Activated naive CD4-positive, alpha-beta T cell treated with anti-CD3 and anti-CD28 coated beads, Interleukin-2, amount 50 U/mL, for 24 hours (primary cell): ENCODE results near the gene PIK3R2.
"Not testable (repeated sequence)": the region's sequence is repeated elsewhere in the genome, so short reads cannot be mapped to it uniquely, and the experiment has no call there.

Source experiments
- H3K27ac Mint-ChIP-seq: one replicate; pipeline ENCODE4 v1.8.0; 2021; ENCODE audit warnings: mild to moderate bottlenecking, mixed read lengths
- H3K27me3 Mint-ChIP-seq: one replicate; pipeline ENCODE4 v1.8.0; 2021; ENCODE audit warnings: mixed read lengths
- H3K36me3 Mint-ChIP-seq: one replicate; pipeline ENCODE4 v1.8.0; 2021; ENCODE audit warnings: mixed read lengths
- H3K4me1 Mint-ChIP-seq: one replicate; pipeline ENCODE4 v1.8.0; 2021; ENCODE audit warnings: mixed read lengths
- H3K4me3 Mint-ChIP-seq: one replicate; pipeline ENCODE4 v1.8.0; 2021; ENCODE audit warnings: mild to moderate bottlenecking, mixed read lengths
- H3K9me3 Mint-ChIP-seq: one replicate; pipeline ENCODE4 v1.8.0; 2021; ENCODE audit warnings: mixed read lengths

Gene PIK3R2

DNA sequence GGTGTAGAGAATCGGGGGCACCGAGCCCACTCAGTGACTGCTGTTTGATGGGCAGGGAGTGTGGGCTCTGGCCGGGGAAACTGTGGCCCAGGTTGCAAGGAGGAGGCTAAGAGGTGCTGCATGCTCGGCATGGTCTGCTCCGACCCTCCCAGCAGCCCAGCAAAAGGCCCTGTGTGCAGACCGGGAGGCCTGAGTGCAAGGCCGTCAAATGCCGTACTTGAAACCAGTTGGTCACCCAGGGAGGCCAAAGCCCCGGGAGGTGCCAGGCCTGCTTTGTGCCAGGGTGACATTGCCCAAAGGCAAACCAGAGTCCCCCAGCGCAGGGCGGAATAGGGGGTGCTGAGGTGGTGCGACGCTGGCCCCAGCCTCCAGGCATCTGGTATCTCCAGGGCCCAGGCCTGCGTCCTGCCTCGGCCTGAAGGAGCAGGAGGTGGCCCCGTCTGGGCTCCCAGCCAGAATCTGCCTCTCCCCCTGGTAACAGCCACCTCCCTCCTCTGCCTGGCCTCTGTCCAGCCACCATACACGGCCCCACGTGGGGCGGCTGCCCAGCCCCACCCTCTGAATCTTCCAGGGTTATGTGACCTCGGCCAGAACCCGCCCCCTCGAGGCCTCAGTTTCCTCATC lies 4.0 kb downstream of the PIK3R2 start:
- no peak overlapping the region for H3K4me3 Mint-ChIP-seq
- peaks cover 4% of the 10 kb centered on the region for H3K36me3 Mint-ChIP-seq
- H3K27me3 Mint-ChIP-seq = no peaks in the 10 kb centered on the region
- no peak overlapping the region for H3K27ac Mint-ChIP-seq
- H3K4me1 Mint-ChIP-seq = peaks cover 36% of the 10 kb centered on the region
- H3K9me3 Mint-ChIP-seq = no peaks in the 10 kb centered on the region

DNA sequence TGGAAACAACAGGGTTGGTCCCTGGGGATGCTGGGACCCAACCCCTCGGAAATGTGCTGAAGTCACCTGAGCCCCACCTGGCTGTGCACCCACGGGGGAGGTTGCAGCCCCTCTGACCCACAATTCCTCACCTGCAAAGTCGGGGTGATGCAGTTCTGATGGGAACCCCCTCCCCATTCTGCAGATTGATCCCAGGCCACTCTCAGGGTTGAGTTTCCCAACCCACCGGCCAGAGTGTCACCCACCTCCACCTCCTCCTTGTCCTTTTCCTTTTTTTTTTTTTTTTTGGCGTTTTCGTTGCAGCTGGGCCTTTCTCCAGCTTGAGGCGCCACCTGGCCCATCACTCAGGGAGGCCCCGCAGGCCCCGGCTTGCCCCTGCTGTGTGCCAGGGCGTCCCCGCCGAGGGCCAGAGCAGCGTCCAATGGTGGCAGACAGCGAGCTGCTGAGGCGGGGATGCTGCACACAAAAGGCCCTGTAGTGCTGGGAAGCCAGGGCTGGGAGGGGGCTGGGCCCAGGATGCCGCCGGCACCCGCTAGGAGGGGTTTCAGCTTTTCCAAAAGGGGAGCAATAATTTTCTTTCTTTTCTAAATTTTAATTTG lies 4.6 kb downstream of the PIK3R2 start:
- Mint-ChIP-seq H3K4me3 (no peak overlapping the region), H3K27ac (no peak overlapping the region), H3K4me1 (peaks cover 31% of the 10 kb centered on the region), H3K9me3 (no peaks in the 10 kb centered on the region), H3K36me3 (peaks cover 4% of the 10 kb centered on the region), H3K27me3 (no peaks in the 10 kb centered on the region)

DNA sequence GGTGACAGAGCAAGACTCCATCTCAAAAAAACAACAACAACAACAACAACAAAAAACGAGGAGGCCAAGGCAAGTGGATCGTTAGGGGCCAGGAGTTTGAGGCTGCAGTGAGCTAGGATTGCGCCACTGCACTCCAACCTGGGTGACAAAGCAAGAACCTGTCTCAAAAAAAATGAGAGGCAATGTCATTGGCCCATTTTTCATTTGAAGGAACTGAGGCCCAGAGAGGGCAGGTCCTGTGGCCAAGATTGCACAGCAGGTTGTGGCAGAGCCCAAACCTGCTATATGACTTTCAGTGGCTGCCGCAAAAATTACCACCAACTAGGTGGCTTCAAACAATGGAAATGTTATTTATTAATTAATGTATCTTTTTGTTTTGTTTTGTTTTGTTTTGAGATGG lies 5.5 kb downstream of the PIK3R2 start:
- Mint-ChIP-seq H3K4me3 (no peak overlapping the region), H3K27ac (no peak overlapping the region), H3K27me3 (no peaks in the 10 kb centered on the region), H3K9me3 (no peaks in the 10 kb centered on the region), H3K36me3 (peaks cover 4% of the 10 kb centered on the region), H3K4me1 (peaks cover 31% of the 10 kb centered on the region)

DNA sequence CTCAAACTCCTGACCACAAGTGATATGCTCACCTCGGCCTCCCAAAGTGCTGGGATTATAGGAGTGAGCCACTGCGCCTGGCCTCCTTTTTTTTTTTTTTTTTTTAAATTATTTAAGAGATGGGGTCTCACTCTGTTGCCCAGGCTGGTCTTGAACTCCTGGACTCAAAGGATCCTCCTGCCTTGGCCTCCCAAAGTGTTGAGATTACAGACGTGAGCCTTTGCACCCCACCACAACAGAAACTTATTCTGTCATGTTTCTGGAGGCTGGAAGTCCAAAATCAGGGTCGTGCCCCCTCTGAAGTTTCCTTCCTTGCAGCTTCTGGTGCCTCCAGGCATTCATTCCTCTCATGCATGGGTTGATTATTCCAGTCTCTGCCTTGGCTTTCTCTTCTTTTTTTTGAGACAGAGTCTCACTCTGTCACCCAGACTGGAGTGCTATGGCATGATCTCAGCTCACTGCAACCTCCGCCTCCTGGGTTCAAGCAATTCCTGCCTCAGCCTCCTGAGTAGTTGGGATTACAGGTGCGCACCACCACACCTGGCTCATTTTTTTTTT lies 6.2 kb downstream of the PIK3R2 start:
- H3K27me3 Mint-ChIP-seq, H3K9me3 Mint-ChIP-seq, H3K27ac Mint-ChIP-seq, H3K36me3 Mint-ChIP-seq, H3K4me3 Mint-ChIP-seq: not testable (repeated sequence)
- H3K4me1 Mint-ChIP-seq = peaks cover 27% of the 10 kb centered on the region

DNA sequence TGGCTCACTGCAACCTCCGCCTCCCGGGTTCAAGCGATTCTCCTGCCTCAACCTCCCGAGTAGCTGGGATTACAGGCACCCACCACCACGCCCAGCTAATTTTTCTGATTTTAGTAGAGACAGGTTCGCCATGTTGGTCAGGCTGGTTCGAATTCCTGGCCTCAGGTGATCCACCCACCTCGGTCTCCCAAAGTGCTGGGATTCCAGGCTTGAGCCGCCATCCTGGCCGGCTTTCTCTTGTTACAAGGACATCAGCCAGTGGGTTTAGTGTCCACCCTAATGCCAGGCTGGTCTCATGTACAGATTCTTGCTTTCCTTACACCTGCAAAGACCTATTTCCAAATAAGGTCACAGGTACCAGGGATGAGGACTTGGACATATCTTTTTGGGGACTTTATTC lies 6.8 kb downstream of the PIK3R2 start:
- H3K9me3 Mint-ChIP-seq = no peaks in the 10 kb centered on the region
- H3K27ac Mint-ChIP-seq = no peak overlapping the region
- H3K27me3 Mint-ChIP-seq = no peaks in the 10 kb centered on the region
- H3K4me1 Mint-ChIP-seq = peaks cover 21% of the 10 kb centered on the region
- peaks cover 4% of the 10 kb centered on the region for H3K36me3 Mint-ChIP-seq
- no peak overlapping the region for H3K4me3 Mint-ChIP-seq

DNA sequence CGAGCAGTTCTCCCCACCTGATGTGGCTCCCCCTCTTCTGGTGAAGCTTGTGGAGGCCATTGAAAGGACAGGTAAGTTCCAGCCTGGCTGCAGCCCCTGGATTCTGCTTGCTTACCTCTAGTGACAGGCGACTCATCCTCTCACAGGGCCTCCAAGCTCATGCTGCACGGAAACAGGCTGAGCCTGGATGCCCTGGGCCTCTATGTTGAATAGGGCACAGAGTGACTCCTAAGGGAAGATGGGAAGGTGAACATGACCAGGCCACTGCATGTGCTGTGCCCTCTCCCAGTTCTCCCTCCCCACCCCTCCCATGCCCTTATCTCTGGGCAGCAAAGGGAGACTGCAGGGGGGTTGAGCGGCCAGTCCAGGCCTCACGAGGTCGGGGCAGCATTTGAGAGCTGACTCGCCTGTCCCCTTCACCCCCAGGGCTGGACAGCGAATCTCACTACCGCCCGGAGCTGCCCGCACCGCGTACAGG lies 7.6 kb downstream of the PIK3R2 start:
- peak overlapping the region; percentile 79 for H3K27ac Mint-ChIP-seq
- H3K9me3 Mint-ChIP-seq = no peaks in the 10 kb centered on the region
- H3K4me1 Mint-ChIP-seq = peaks cover 18% of the 10 kb centered on the region
- peaks cover 4% of the 10 kb centered on the region for H3K36me3 Mint-ChIP-seq
- H3K27me3 Mint-ChIP-seq = no peaks in the 10 kb centered on the region
- H3K4me3 Mint-ChIP-seq = peak overlapping the region; percentile 74

DNA sequence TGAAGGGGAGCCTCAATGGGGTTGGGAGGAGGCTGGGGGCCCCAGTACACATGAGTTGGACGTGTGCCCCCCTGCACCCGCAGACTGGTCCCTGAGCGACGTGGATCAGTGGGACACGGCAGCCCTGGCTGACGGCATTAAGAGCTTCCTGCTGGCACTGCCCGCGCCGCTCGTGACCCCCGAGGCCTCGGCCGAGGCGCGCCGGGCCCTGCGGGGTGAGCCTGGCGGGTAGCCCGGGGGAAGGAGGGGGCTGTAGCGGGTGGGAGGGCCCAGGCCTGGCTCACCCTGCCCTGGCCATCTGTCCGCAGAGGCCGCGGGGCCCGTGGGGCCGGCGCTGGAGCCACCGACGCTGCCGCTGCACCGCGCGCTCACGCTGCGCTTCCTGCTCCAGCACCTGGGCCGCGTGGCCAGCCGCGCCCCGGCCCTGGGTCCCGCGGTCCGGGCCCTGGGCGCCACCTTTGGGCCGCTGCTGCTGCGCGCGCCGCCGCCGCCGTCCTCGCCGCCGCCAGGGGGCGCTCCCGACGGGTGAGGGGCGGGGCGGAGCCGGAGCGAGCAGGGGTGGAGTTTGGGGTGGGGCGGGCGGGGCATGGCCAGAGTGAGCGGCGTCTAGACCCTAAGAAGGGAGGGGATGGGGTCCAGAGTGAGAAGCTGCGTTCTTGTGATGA lies 8.1 kb downstream of the PIK3R2 start:
- H3K36me3 Mint-ChIP-seq = peaks cover 4% of the 10 kb centered on the region
- peaks cover 17% of the 10 kb centered on the region for H3K4me1 Mint-ChIP-seq
- H3K27me3 Mint-ChIP-seq = no peaks in the 10 kb centered on the region
- no peak overlapping the region for H3K27ac Mint-ChIP-seq
- H3K4me3 Mint-ChIP-seq = peak overlapping the region; percentile 74
- no peaks in the 10 kb centered on the region for H3K9me3 Mint-ChIP-seq

DNA sequence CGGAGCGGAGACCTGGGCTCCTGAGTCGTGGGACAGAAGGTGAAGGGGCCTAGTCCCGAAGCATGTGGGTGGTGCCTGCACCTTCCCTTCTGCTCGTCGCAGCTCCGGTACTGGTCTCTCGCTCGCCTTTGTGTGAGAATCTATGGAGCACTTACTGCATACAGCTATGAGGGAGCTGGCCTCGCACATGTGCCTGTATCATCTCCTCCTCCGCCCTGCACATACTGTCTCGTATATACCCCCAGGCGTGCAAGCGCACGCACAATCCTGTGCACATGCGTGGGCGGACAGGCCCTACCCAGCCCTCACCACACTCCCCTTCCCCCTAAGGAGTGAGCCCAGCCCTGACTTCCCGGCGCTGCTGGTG lies 8.7 kb downstream of the PIK3R2 start:
- H3K27ac Mint-ChIP-seq = no peak overlapping the region
- no peaks in the 10 kb centered on the region for H3K27me3 Mint-ChIP-seq
- peaks cover 2% of the 10 kb centered on the region for H3K36me3 Mint-ChIP-seq
- no peak overlapping the region for H3K4me3 Mint-ChIP-seq
- H3K4me1 Mint-ChIP-seq = peaks cover 12% of the 10 kb centered on the region
- H3K9me3 Mint-ChIP-seq = no peaks in the 10 kb centered on the region

DNA sequence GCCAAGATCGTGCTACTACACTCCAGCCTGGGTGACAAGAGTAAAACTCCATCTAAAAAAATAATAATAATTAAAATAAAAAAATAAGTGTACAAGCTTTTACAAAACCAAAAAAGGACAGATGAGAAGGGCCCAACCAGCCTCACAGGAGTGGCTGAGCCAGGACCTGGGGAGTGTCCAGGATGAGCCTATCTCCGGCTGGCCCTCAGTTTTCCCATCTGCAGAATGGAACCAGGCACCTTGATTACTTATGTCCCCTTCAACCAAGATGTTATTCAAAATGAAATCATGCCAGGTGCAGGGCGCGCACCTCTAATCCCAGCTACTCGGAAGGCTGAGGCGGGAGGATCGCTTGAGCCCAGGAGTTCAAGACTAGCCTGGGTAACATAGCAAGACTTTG lies 11.1 kb downstream of the PIK3R2 start:
- no peaks in the 10 kb centered on the region for H3K9me3 Mint-ChIP-seq
- no peak overlapping the region for H3K4me3 Mint-ChIP-seq
- peaks cover 15% of the 10 kb centered on the region for H3K4me1 Mint-ChIP-seq
- no peak overlapping the region for H3K27ac Mint-ChIP-seq
- H3K27me3 Mint-ChIP-seq = no peaks in the 10 kb centered on the region
- H3K36me3 Mint-ChIP-seq = peaks cover 4% of the 10 kb centered on the region

DNA sequence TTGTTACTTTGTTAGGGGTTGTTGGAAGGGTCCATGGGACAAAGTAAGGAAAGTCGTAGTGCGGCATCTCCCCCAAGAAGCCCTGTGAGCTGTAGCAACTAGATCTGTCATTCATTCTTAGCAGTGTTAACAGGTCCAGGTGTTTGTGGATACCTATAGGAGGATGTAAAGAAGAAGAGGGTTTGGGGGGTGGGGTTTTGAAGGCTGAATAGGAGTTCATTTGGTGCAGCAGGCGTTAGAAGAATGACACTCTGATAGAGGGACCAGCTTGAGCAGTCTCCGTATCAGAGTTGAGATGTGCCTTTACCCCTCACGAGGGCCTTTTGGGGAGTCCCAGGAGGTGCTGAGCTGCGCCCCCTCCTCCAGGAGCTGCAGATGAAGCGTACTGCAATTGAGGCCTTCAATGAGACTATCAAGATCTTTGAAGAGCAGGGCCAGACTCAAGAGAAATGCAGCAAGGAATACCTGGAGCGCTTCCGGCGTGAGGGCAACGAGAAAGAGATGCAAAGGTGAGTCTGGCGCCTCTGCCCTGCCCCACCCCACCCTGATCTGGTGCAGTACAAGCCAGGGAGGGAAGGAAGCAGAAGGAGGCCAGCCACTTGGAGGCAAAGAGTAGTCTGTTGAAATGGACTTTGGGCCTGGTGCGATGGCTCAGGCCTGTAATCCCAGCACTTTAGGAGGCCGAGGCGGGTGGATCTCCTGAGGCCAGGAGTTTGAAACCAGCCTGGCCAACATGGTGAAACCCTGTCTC lies 13.0 kb downstream of the PIK3R2 start:
- Mint-ChIP-seq H3K27me3 (no peaks in the 10 kb centered on the region), H3K4me3 (no peak overlapping the region), H3K4me1 (peaks cover 8% of the 10 kb centered on the region), H3K27ac (no peak overlapping the region), H3K9me3 (no peaks in the 10 kb centered on the region), H3K36me3 (peaks cover 3% of the 10 kb centered on the region)

DNA sequence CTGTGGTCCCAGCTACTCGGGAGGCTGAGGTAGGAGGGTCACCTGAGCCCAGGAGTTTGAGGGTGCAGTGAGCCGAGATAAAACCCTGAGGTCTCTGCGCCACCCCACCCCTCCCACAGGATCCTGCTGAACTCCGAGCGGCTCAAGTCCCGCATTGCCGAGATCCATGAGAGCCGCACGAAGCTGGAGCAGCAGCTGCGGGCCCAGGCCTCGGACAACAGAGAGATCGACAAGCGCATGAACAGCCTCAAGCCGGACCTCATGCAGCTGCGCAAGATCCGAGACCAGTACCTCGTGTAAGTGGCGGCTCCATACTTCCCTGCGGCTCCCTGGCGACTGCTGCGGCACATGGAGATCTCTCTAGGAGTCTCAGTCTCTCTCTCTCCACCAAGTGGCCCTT lies 14.0 kb downstream of the PIK3R2 start:
- Mint-ChIP-seq H3K4me1 (peaks cover 3% of the 10 kb centered on the region), H3K9me3 (no peaks in the 10 kb centered on the region), H3K4me3 (no peak overlapping the region), H3K36me3 (peaks cover 3% of the 10 kb centered on the region), H3K27me3 (no peaks in the 10 kb centered on the region), H3K27ac (no peak overlapping the region)

DNA sequence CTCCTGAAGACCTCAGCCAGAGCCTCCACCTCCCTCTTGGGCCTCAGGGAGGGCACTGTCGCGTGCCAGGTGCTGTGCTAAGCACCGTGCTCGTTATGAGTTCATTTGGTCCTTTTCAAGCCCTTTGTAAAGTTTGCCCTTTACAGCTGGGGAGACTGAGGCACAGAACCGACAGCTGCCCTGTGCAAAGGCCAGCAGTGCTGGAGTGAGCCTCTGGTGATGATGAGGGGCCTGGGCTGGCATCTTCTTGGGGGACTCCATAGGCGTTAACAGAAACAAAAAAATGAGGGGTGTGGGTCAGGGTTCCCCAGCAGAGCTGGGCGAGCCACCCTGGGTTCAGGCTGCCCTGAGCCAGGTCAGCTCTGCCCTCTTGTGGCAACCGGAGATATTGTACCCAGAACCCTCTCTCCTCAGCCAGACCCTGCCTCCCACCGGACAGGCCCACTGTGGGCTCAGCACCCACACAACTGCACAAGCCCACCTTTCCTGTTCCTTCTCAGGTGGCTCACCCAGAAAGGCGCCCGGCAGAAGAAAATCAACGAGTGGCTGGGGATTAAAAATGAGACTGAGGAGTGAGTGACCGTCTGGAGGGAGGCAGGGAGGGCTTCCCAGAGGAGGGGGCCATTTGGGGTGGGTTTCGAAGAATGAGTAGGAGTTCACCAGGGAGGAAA lies 15.1 kb downstream of the PIK3R2 start:
- Mint-ChIP-seq H3K36me3 (peaks cover 3% of the 10 kb centered on the region), H3K27ac (no peak overlapping the region)

DNA sequence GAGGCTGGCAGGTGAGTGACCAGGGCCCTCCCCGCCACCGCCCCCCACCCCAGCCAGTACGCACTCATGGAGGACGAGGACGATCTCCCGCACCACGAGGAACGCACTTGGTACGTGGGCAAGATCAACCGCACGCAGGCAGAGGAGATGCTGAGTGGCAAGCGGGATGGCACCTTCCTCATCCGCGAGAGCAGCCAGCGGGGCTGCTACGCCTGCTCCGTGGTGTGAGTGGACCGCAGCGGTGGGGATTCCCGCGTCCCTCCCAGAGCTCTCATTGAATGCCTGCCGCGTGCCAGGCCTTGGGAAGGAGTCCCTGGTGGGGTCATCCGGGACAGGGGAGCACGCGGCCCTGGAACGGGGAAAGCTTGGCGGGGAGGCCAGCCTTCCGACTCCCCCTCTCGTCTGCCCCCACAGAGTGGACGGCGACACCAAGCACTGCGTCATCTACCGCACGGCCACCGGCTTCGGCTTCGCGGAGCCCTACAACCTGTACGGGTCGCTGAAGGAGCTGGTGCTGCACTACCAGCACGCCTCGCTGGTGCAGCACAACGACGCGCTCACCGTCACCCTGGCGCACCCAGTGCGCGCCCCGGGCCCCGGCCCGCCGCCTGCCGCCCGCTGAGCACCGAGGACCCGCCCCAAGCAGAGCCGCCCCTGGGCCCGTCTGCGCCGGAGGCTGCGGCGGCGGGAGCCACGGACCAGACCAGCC lies 15.9 kb downstream of the PIK3R2 start:
- H3K27me3 Mint-ChIP-seq = no peaks in the 10 kb centered on the region
- peaks cover 3% of the 10 kb centered on the region for H3K4me1 Mint-ChIP-seq
- H3K4me3 Mint-ChIP-seq = no peak overlapping the region
- peaks cover 3% of the 10 kb centered on the region for H3K36me3 Mint-ChIP-seq
- no peaks in the 10 kb centered on the region for H3K9me3 Mint-ChIP-seq
- H3K27ac Mint-ChIP-seq = no peak overlapping the region

More for the DNA sequence above, 15.1 kb downstream of the PIK3R2 start:
- no peaks in the 10 kb centered on the region for H3K27me3 Mint-ChIP-seq
- no peaks in the 10 kb centered on the region for H3K9me3 Mint-ChIP-seq
- H3K4me1 Mint-ChIP-seq = peaks cover 3% of the 10 kb centered on the region
- no peak overlapping the region for H3K4me3 Mint-ChIP-seq

DNA sequence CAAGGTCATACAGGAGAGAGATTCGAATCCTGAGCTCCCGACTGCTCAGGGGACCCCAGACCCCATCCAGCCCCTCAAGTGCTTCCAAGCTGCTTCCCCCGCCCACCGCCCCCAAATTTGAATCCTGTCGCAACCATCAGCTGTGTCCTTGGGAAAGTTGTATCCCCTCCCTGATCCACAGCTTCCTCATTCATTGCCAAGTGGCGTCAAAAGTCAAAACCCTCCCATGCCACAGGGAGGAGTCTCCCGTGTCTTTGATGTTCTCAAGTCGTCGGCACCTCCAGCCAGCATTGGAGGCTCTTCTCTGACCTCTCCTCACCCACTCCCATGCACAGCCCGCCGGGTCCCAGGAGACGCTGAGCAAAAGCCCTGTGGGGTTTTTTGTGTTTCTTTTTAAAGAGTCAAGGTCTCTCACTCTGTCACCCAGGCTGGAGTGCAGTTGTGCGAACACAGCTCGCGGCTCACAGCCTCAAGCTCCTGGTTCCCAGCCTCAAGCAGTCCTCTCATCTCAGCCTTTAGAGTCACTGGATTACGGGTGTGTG lies 17.8 kb downstream of the PIK3R2 start:
- Mint-ChIP-seq H3K27ac (no peak overlapping the region), H3K4me1 (peaks cover 8% of the 10 kb centered on the region), H3K4me3 (no peak overlapping the region), H3K9me3 (no peaks in the 10 kb centered on the region), H3K36me3 (peaks cover 3% of the 10 kb centered on the region), H3K27me3 (no peaks in the 10 kb centered on the region)
